Measurements from ENCODE around the gene GCNT2. TPM values are rescaled to one million over a fixed set of nuclear protein-coding genes. Genes with fewer than 3 reads are reported as not detected.
"Not testable (repeated sequence)": the region's sequence is repeated elsewhere in the genome, so short reads cannot be mapped to it uniquely, and the experiment has no call there.

GCNT2 gene
- total RNA-seq, 1 experiment from 2014 or later, result 0.28 TPM

DNA sequence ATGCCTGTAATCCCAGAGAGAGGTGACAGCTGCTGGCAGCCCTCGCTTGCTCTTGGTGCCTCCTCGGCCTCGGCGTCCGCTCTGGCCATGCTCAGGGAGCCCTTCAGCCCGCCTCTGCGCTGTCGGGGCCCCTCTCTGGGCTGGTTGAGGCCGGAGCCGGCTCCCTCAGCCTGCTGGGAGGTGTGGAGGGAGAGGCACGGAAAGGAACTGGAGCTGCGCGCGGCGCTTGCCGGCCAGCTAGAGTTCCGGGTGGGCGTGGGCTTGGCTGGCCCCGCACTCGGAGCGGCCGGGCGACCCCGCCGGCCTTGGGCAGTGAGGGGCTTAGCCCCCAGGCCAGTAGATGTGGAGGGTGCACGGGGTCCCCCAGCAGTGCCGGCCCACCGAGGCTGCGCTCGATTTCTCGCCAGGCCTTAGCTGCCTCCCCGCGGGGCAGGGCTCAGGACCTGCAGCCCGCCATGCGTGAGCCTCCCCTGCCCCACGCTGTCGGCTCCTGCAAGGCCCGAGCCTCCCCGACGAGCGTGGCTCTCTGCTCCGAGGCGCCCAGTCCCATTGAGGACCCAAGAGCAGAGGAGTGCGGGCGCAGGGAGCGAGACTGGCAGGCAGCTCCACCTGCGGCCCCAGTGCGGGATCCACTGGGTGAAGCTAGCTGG lies 138.7 kb downstream of the GCNT2 start:
- no peak for DNase-seq (ENCODE audit: low spot score)
- CTCF ChIA-PET, result no interaction called here
- Histone ChIP-seq H3K27ac (ENCODE audit: low read depth, low read length, poor library complexity, severe bottlenecking) (no peak overlapping the region), H3K36me3 (ENCODE audit: insufficient read depth, low read length, poor library complexity, severe bottlenecking) (no peaks in the 10 kb centered on the region), H3K4me1 (ENCODE audit: insufficient read depth, low read length, poor library complexity, severe bottlenecking) (no peaks in the 10 kb centered on the region), H3K4me3 (ENCODE audit: low read depth, low read length, poor library complexity, severe bottlenecking) (no peak overlapping the region), H3K9me3 (ENCODE audit: low read depth, low read length, poor library complexity, severe bottlenecking) (no peaks in the 10 kb centered on the region), H3K27me3 (replicated peaks; ENCODE audit: insufficient read depth, low read depth, low read length, poor library complexity) (peaks cover 14% of the 10 kb centered on the region)
- POLR2A ChIA-PET (ENCODE audit: low non-redundant PET), result no interaction called here
- intact Hi-C loops (cut with micrococcal nuclease; ENCODE audit: unreplicated experiment), result no loop called here
- TF ChIP-seq EZH2 (IDR thresholded peaks at IDR 0.05; ENCODE audit: borderline replicate concordance, low read depth, low read length, poor library complexity, severe bottlenecking) (no peak), CTCF (conservative IDR thresholded peaks at IDR 0.05; ENCODE audit: low read depth, low read length) (no peak)
- BruUV-seq (replicated peaks), result no TSS peak

- CTCF ChIA-PET, result interaction anchor here (0.6 kb wide), 1 partner anchor 297 kb away, joined by 3 read pairs; no protein-coding TSS in a partner anchor
- H3K27me3 ChIP-seq (replicated peaks; ENCODE audit: insufficient read depth, low read depth, low read length, poor library complexity); DNase-seq (ENCODE audit: low spot score); H3K4me1 ChIP-seq (ENCODE audit: insufficient read depth, low read length, poor library complexity, severe bottlenecking); BruUV-seq (replicated peaks); POLR2A ChIA-PET (ENCODE audit: low non-redundant PET); intact Hi-C loops (cut with micrococcal nuclease; ENCODE audit: unreplicated experiment); H3K4me3 ChIP-seq (ENCODE audit: low read depth, low read length, poor library complexity, severe bottlenecking); H3K36me3 ChIP-seq (ENCODE audit: insufficient read depth, low read length, poor library complexity, severe bottlenecking); H3K27ac ChIP-seq (ENCODE audit: low read depth, low read length, poor library complexity, severe bottlenecking); H3K9me3 ChIP-seq (ENCODE audit: low read depth, low read length, poor library complexity, severe bottlenecking): not testable (repeated sequence)
Observed at GRCh38 chr6:10660431-10661191, 139.5 kb downstream of the GCNT2 start.

GRCh38 chr6:10662207-10662606 lies 141.1 kb downstream of the GCNT2 start:
- no peak overlapping the region for H3K27ac ChIP-seq (ENCODE audit: low read depth, low read length, poor library complexity, severe bottlenecking)
- TF ChIP-seq CTCF (conservative IDR thresholded peaks at IDR 0.05; ENCODE audit: low read depth, low read length) (no peak), EZH2 (IDR thresholded peaks at IDR 0.05; ENCODE audit: borderline replicate concordance, low read depth, low read length, poor library complexity, severe bottlenecking) (no peak)
- no peak overlapping the region for H3K4me3 ChIP-seq (ENCODE audit: low read depth, low read length, poor library complexity, severe bottlenecking)
- ChIA-PET CTCF (no interaction called here), POLR2A (ENCODE audit: low non-redundant PET) (no interaction called here)
- no peaks in the 10 kb centered on the region for H3K4me1 ChIP-seq (ENCODE audit: insufficient read depth, low read length, poor library complexity, severe bottlenecking)
- no peaks in the 10 kb centered on the region for H3K36me3 ChIP-seq (ENCODE audit: insufficient read depth, low read length, poor library complexity, severe bottlenecking)
- peaks cover 9% of the 10 kb centered on the region for H3K27me3 ChIP-seq (replicated peaks; ENCODE audit: insufficient read depth, low read depth, low read length, poor library complexity)
- intact Hi-C loops (cut with micrococcal nuclease; ENCODE audit: unreplicated experiment), result no loop called here
- no peak for DNase-seq (ENCODE audit: low spot score)
- BruUV-seq (replicated peaks), result no TSS peak
- no peaks in the 10 kb centered on the region for H3K9me3 ChIP-seq (ENCODE audit: low read depth, low read length, poor library complexity, severe bottlenecking)
